PC-9 (cell line): ENCODE data around the gene ZNF100. TPM values are rescaled to one million over a fixed set of nuclear protein-coding genes. Genes with fewer than 3 reads are reported as not detected.

Experiments used
- BruUV-seq: library from RNA; stranded (reverse); fragments of 400-500 nt; replicated peaks from 2 replicates; lab custom pipeline; 2021; lab: Mats Ljungman, UMichigan
- CTCF ChIA-PET: fragments of 300-600 bp; sonication (Branson Sonifier 250); formaldehyde crosslinking; loops from one replicate; lab custom pipeline; 2022; ENCODE audit warnings: antibody characterized with exemption; lab: Charles Lee
- POLR2A ChIA-PET: fragments of 300-600 bp; sonication (Branson Sonifier 250); formaldehyde crosslinking; loops from one replicate; lab custom pipeline; 2022; ENCODE audit warnings: antibody characterized with exemption; ENCODE audit not compliant: unreplicated experiment; lab: Charles Lee
- DNase-seq, 2 experiments: peaks; one replicate each; pipeline versions ENCODE4 v3.0.0 to v3.0.0-alpha.2; 2015 to 2022; ENCODE audit warnings: mixed read lengths in 1 of 2
- H2AFZ ChIP-seq: fragments of 200-600 bp; sonication (generic); 2 replicates; pipeline ENCODE4 v1.8.1; 2017; ENCODE audit warnings: antibody characterized with exemption
- H3F3A ChIP-seq: fragments of 200-600 bp; sonication (generic); 2 replicates; pipeline ENCODE4 v1.8.1; 2017; ENCODE audit warnings: antibody characterized with exemption, mild to moderate bottlenecking, low read depth; ENCODE audit not compliant: insufficient read depth
- H3K27ac ChIP-seq: fragments of 200-600 bp; sonication (generic); 2 replicates; pipeline ENCODE4 v1.6.1; 2016; ENCODE audit warnings: mixed run types
- H3K27me3 ChIP-seq: fragments of 200-600 bp; sonication (generic); 2 replicates; pipeline ENCODE4 v1.6.1; 2016; ENCODE audit warnings: low read depth, mixed run types; ENCODE audit not compliant: insufficient read depth
- H3K36me3 ChIP-seq: fragments of 200-600 bp; sonication (generic); 2 replicates; pipeline ENCODE4 v1.6.1; 2016; ENCODE audit warnings: low read depth, mixed run types
- H3K4me1 ChIP-seq: fragments of 200-600 bp; sonication (generic); replicated peaks from 2 replicates; pipeline ENCODE4 v1.6.1; 2016; ENCODE audit warnings: mixed run types; ENCODE audit not compliant: insufficient read depth
- H3K4me2 ChIP-seq: fragments of 200-600 bp; sonication (generic); 2 replicates; pipeline ENCODE4 v1.6.1; 2017; ENCODE audit warnings: mixed run types
- H3K4me3 ChIP-seq: fragments of 200-600 bp; sonication (generic); 2 replicates; pipeline ENCODE4 v1.6.1; 2016; ENCODE audit warnings: mixed run types
- H3K79me2 ChIP-seq: fragments of 200-600 bp; sonication (generic); 2 replicates; pipeline ENCODE4 v1.6.1; 2017; ENCODE audit warnings: low read depth, mixed run types
- H3K9me2 ChIP-seq: fragments of 200-600 bp; sonication (generic); 2 replicates; pipeline ENCODE4 v1.8.1; 2017; ENCODE audit warnings: mild to moderate bottlenecking; ENCODE audit not compliant: insufficient read depth
- H3K9me3 ChIP-seq: fragments of 200-600 bp; sonication (generic); 2 replicates; pipeline ENCODE4 v1.8.1; 2016; ENCODE audit warnings: low read depth; ENCODE audit not compliant: insufficient read depth
- H4K20me1 ChIP-seq: fragments of 200-600 bp; sonication (generic); 2 replicates; pipeline ENCODE4 v1.8.1; 2017; ENCODE audit not compliant: insufficient read depth
- CTCF ChIP-seq: fragments of 200-600 bp; sonication (generic); conservative IDR thresholded peaks from 2 replicates; pipeline ENCODE4 v1.6.1; 2017; ENCODE audit warnings: mixed run types, antibody characterized with exemption, mild to moderate bottlenecking, moderate library complexity
- EZH2 ChIP-seq: fragments of 200-600 bp; sonication (generic); IDR thresholded peaks from 2 replicates; pipeline ENCODE4 v1.8.0; 2017; ENCODE audit warnings: antibody characterized with exemption, low read depth
- intact Hi-C: fragments of 100-400 bp; cut with micrococcal nuclease; formaldehyde crosslinking; loops from one replicate; pipeline ENCODE4 v1.10.0; 2022; ENCODE audit not compliant: unreplicated experiment
- total RNA-seq: library from RNA; stranded (reverse); gene quantifications from 2 replicates; pipeline ENCODE4 v1.2.3, GENCODE V29; 2021

ZNF100 gene
- total RNA-seq, 1 experiment from 2014 or later = 7.7 TPM

GRCh38 chr19:21680671-21681070, 86.7 kb downstream of the ZNF100 start:
- no peak overlapping the region for H3K4me2 ChIP-seq
- no peaks in the 10 kb centered on the region for H3K36me3 ChIP-seq
- H3F3A ChIP-seq = no peaks in the 10 kb centered on the region
- intact Hi-C loops = no loop called here
- H4K20me1 ChIP-seq = no peaks in the 10 kb centered on the region
- ChIA-PET POLR2A (no interaction called here), CTCF (no interaction called here)
- 0 out of 2 replicates have a peak, but pooled peaks cover 4% of the 10 kb centered on the region for H3K9me3 ChIP-seq
- no peaks in the 10 kb centered on the region for H3K79me2 ChIP-seq
- TF ChIP-seq EZH2 (no peak), CTCF (no peak)
- no TSS peak for BruUV-seq
- DNase-seq = no peak
- H3K4me3 ChIP-seq = no peak overlapping the region
- no peak overlapping the region for H3K27ac ChIP-seq
- peaks cover 5% of the 10 kb centered on the region; the same call in 1 of the 2 replicates for H3K9me2 ChIP-seq
- no peaks in the 10 kb centered on the region for H3K27me3 ChIP-seq
- no peaks in the 10 kb centered on the region for H3K4me1 ChIP-seq
- no peak overlapping the region for H2AFZ ChIP-seq

GRCh38 chr19:21680026-21680425, 87.4 kb downstream of the ZNF100 start:
- DNase-seq = no peak
- 0 out of 2 replicates have a peak, but pooled peaks cover 4% of the 10 kb centered on the region for H3K9me3 ChIP-seq
- POLR2A ChIA-PET = no interaction called here

GRCh38 chr19:21677696-21678418, 89.5 kb downstream of the ZNF100 start:
- POLR2A ChIA-PET = no interaction called here
- H4K20me1 ChIP-seq = no peaks in the 10 kb centered on the region
- H3F3A ChIP-seq = no peaks in the 10 kb centered on the region
- H3K4me2 ChIP-seq = no peak overlapping the region
- no peaks in the 10 kb centered on the region for H3K36me3 ChIP-seq
- TF ChIP-seq CTCF = no peak
- TF ChIP-seq EZH2 = no peak
- DNase-seq = no peak
- peaks cover 5% of the 10 kb centered on the region; the same call in 1 of the 2 replicates for H3K9me2 ChIP-seq
- no TSS peak for BruUV-seq
- H3K9me3 ChIP-seq = 0 out of 2 replicates have a peak, but pooled peaks cover 4% of the 10 kb centered on the region
- H3K27ac ChIP-seq = no peak overlapping the region
- CTCF ChIA-PET = no interaction called here
- no peak overlapping the region for H3K4me3 ChIP-seq
- no peaks in the 10 kb centered on the region for H3K79me2 ChIP-seq
- intact Hi-C loops = no loop called here
- no peaks in the 10 kb centered on the region for H3K4me1 ChIP-seq
- H3K27me3 ChIP-seq = no peaks in the 10 kb centered on the region
- no peak overlapping the region for H2AFZ ChIP-seq

More at GRCh38 chr19:21680026-21680425, 87.4 kb downstream of the ZNF100 start:
- Histone ChIP-seq H3K27ac (no peak overlapping the region), H3K4me2 (no peak overlapping the region), H3K36me3 (no peaks in the 10 kb centered on the region), H3K27me3 (no peaks in the 10 kb centered on the region), H3K79me2 (no peaks in the 10 kb centered on the region), H4K20me1 (no peaks in the 10 kb centered on the region), H3F3A (no peaks in the 10 kb centered on the region), H3K4me3 (no peak overlapping the region), H3K4me1 (no peaks in the 10 kb centered on the region), H2AFZ (no peak overlapping the region), H3K9me2 (peaks cover 5% of the 10 kb centered on the region; the same call in 1 of the 2 replicates)
- BruUV-seq = no TSS peak
- intact Hi-C loops = no loop called here
- CTCF ChIA-PET = no interaction called here
- no peak for TF ChIP-seq EZH2
- TF ChIP-seq CTCF = no peak
